ENCODE data around the gene SLC12A8.

DNA sequence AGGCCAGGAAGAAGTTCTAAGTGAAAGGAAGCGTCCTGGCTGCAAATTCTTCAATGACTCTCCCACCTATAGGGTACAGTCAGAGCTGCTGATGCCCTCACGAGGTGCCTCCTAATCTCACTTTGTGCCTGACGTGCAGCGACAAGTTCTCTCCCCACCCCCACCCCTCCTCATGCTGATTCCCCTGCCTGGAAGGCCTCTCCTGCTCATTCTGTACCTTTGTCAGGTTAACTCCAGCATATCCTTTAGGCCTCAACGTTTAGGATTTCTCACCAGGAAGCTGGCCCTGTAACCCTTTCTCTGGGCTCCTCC is 25.0 kb downstream of the SLC12A8 start:
- TF ChIP-seq POLR2AphosphoS5 (IDR thresholded peaks at IDR 0.05) = no peak
- TF ChIP-seq, protein P1, sequence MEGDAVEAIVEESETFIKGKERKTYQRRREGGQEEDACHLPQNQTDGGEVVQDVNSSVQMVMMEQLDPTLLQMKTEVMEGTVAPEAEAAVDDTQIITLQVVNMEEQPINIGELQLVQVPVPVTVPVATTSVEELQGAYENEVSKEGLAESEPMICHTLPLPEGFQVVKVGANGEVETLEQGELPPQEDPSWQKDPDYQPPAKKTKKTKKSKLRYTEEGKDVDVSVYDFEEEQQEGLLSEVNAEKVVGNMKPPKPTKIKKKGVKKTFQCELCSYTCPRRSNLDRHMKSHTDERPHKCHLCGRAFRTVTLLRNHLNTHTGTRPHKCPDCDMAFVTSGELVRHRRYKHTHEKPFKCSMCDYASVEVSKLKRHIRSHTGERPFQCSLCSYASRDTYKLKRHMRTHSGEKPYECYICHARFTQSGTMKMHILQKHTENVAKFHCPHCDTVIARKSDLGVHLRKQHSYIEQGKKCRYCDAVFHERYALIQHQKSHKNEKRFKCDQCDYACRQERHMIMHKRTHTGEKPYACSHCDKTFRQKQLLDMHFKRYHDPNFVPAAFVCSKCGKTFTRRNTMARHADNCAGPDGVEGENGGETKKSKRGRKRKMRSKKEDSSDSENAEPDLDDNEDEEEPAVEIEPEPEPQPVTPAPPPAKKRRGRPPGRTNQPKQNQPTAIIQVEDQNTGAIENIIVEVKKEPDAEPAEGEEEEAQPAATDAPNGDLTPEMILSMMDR (IDR thresholded peaks at IDR 0.05) = no peak

Data from stomach (tissue), 4 donors.